SHP77 treated with DMSO at 0.1 percent for 48 hours (cell line): ENCODE data around the gene CDCA3.

Experiments
- DNase-seq: peaks from one replicate; lab custom pipeline; 2025; lab: John Stamatoyannopoulos, UW

Gene CDCA3

GRCh38 chr12:6820166-6820565, 30.9 kb downstream of the CDCA3 start:
- no peak for DNase-seq

DNA sequence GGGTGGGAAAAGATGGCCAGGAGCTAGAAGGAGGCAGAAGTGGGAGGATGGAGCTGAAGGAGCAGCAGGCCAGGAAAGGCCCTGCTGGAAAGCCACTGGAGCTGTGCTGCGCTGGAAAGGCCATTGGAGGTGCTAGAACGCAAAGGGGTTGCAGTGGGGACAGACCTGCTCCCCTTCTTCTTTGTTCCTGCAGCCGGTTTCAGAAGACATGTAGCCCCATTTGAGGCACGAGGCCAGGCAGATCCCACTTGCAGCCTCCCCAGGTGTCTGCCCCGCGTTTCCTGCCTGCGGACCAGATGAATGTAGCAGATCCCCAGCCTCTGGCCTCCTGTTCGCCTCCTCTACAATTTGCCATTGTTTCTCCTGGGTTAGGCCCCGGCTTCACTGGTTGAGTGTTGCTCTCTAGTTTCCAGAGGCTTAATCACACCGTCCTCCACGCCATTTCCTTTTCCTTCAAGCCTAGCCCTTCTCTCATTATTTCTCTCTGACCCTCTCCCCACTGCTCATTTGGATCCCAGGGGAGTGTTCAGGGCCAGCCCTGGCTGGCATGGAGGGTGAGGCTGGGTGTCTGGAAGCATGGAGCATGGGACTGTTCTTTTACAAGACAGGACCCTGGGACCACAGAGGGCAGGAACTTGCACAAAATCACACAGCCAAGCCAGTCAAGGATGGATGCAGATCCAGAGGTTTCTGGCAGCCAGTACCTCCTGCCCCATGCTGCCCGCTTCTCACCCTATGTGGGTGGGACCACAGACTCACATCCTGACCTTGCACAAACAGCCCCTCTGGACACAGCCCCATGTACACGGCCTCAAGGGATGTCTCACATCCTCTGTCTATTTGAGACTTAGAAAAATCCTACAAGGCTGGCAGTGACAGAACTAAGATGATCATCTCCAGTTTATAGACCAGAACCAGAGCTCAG, 31.7 kb downstream of the CDCA3 start:
- no peak for DNase-seq

DNA sequence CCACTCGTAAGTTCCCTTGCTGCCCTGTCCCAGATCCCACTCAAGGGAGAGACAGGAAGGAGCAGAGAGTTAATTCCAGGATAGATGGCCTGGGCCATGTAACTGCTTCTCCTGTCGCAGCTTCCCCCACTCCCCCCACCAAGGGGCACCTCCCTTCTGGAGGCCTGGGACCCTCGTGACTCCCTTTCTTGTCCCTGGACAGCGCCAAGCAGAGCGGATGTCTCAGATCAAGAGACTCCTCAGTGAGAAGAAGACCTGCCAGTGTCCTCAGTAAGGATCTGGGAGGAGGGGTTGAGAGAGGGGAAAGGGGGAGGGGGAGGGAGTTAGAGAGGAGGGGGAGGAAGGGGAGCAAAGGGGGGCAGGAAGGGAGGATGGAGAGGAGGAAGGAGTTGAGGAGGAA, 32.4 kb downstream of the CDCA3 start:
- DNase-seq: no peak

DNA sequence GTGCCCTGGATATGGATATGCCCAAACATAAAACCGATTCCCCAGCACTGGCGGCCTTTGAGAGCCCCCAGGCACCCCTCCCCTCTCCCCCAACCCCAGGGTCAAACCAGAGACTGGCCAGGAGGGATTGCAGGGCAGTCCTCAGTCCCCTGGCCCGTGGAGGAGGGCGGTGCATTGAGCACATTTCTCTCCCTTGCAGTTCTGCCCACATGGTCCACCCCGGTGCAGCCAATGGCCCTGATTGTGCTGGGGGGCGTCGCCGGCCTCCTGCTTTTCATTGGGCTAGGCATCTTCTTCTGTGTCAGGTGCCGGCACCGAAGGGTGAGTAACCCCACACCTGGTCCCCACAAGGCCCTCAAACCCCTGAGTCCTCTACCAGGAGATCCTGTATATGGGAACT, 32.9 kb downstream of the CDCA3 start:
- no peak for DNase-seq

- DNase-seq: no peak
Observed at GRCh38 chr12:6817662-6818157, 33.4 kb downstream of the CDCA3 start.

DNA sequence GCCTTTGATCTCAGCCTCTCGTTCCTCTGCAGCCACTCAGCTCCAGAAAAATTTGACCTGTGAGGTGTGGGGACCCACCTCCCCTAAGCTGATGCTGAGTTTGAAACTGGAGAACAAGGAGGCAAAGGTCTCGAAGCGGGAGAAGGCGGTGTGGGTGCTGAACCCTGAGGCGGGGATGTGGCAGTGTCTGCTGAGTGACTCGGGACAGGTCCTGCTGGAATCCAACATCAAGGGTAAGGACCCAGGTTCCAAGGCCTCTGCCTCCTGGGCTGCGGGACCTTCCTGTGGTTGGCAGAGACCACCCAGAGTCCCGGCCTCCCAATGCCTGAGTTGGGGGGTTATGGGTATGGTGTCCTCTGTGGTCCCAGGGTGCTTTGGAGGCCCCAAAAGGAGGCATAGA, 34.0 kb downstream of the CDCA3 start:
- no peak for DNase-seq

- DNase-seq: no peak
Observed at GRCh38 chr12:6816598-6816997, 34.5 kb downstream of the CDCA3 start.

GRCh38 chr12:6813363-6813762, 37.7 kb downstream of the CDCA3 start:
- DNase-seq: no peak

DNA sequence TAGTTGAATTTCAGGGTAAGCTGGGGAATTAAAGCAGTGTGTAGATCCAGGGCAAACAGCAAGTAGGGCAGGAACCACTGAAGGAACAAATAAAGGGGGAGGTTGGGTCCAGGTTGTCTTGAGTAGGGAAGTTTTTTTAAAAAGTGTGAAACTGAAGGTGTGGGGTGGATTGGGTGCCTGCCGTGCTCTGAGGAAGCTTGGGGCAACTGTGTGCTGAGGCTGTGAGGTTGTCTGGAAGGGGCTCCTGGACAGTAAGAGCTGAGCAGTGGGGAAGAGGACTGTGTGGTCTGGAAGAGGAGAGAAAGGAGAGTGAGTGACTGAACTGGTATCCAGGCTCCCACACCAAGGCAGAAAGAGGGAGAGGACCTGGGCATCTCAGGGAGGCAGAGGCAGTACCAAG, 40.3 kb downstream of the CDCA3 start:
- no peak for DNase-seq

- no peak for DNase-seq
Observed at GRCh38 chr12:6809056-6809455, 42.0 kb downstream of the CDCA3 start.

- no peak for DNase-seq
Observed at GRCh38 chr12:6807170-6807569, 43.9 kb downstream of the CDCA3 start.

- no peak for DNase-seq
Observed at GRCh38 chr12:6799147-6799546, 51.9 kb downstream of the CDCA3 start.
